Right renal pelvis (tissue), 4 donors: ENCODE data around the gene CLVS2. TPM values are rescaled to one million over a fixed set of nuclear protein-coding genes. Genes with fewer than 3 reads are reported as not detected.
A peak's percentile ranks its signal among the peaks of the same experiment; 100 is the strongest.

Experiments used
- DNase-seq, 4 donors: peaks; one replicate each; pipeline ENCODE4 v3.0.0-alpha.2; 2013; ENCODE audit warnings: low read depth in 4 of 4, low spot score in 3 of 4, missing footprints in 1 of 4
- polyA plus RNA-seq, 4 donors: library from polyadenylated mRNA; unstranded; fragments of 120-200 nt; gene quantifications; one replicate each; pipeline ENCODE4 v1.2.1, GENCODE V29; 2013; ENCODE audit not compliant: insufficient read length in 4 of 4

The CLVS2 gene
- polyA plus RNA-seq, 4 donors, result 0.14 to 0.28 (median 0.19) TPM

DNA sequence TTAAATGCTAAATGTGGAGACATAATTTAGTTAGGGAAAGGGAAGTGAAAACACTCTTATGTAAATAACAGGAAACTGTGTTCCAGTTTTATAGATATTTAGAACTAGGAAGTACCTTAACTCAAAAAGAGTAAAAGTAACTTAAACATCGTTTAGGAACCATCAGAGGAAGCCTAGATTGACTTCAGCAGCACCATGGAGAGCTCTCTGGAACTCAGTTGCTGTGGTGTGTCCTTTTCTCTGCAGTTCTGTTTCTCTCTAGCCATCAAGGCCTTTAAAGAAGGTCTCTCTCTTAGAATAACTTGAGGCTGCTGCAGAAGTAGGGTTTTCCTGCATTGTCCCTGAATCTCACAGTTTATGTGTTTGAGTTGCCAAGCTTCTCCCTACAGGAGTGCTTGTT, 26.9 kb downstream of the CLVS2 start:
- peak in 2 of 4 donors; percentile 3 to 10 for DNase-seq

DNA sequence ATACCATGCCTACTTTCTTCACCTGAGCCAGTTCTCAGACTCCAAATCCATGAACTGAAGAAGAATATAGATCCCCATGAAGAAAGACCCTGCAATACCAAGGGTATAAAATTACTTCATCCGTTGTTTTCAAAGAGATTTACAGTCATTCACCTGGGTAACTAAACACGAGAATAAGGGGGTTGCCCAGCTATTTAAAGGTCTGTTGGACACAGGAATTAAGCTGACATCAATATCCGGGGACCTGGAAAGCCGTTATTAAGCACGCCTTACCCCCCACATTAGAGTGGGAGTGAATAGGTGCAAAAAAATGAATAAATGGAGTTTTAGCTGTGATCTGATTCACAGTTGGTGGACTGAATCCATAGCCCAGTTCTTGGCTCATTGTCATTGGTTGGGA, 28.9 kb downstream of the CLVS2 start:
- peak in 1 of 4 donors; percentile 10 for DNase-seq

DNA sequence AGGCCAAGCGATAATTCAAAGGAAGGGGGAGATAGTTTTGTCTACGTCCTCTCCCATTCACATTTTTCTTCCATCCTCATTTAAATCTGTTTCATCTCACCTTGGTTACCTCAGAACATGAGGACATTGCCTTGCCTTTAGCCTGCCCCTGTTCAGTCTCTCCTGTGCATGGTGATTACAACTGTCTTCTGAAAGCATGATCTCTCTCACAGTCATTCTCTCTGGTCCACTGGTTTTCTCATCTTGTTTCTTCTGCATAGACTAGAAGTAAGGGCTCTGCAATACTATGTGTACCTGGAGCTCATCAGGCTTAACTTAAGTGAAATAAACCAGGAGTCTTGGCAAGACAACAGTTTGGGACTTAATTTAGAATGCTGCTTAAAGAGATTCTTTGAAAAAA, 31.4 kb downstream of the CLVS2 start:
- no peak for DNase-seq

DNA sequence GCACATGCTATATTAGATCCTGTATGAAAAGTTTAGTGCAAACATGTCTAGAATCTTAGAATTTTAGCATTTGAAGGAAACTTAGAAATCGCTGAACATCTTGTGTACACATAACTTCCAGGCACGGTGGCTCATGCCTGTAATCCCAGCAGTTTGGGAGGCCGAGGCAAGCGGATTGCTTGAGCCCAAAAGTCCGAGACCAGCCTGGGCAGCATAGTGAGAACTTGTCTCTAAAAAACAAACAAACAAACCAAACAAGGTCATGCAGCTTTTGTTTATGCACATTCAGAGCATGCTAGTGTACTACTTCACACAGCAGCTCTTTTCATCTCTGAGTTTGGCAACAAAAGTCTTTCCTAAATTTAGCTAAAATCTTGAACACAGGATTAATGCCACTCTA, 32.2 kb downstream of the CLVS2 start:
- DNase-seq, result no peak

DNA sequence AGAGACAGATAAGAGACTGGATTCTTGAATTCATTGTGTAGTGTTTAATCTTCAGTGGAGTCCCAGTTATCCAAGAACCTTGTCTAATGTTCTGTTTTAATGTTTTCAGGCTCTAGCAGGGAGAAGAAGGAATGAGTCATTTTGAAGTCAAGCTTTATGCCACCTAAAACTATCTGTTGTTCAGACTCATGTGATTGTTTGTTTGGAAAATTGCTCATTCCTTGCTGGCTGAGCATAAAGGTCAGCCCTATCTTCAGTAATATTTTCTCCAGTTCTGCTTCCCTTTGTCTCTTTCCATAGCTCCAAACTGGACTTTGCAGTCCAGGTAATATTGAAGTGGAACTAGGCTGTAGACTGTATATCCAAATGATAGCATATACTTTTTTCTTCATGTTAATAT, 34.2 kb downstream of the CLVS2 start:
- no peak for DNase-seq

DNA sequence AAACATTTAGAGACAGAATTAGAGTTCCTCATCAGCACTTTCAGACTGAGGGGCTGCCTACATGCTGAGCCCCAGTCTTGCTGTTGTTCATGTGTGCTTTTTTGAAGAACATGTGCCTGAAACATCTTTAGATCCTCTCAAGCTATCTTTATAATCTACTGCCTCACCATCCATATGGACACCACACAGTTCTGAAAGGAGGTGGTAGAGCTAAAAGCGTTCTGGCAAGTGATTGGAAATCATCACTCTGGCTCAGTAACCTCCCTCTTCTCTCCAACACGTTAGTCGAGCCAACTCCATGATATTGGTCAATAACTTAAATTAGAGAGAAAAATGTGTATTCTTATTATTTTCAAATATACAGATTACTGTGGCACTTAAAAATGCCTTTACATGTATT, 40.6 kb downstream of the CLVS2 start:
- no peak for DNase-seq

DNA sequence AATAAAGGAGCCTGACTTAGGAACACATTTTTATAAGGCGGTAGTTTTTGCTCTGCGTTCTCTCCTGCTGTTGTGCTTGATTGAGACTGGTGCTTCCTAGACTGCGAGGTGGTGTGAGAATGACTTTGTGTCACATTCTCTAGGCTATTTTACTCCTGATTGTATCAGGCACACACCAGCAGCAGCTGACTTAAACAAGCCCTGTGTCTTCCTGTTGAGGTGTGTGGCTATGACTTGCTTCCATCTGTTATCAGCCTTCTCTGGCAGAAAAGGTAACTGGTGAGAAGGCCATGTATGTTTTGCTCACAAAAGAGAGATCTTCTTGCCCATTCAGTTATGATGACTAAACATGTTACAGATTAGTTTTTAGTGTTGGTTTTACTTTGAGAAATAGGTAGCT, 43.4 kb downstream of the CLVS2 start:
- no peak for DNase-seq

GRCh38 chr6:123042401-123042800, 46.4 kb downstream of the CLVS2 start:
- no peak for DNase-seq

DNA sequence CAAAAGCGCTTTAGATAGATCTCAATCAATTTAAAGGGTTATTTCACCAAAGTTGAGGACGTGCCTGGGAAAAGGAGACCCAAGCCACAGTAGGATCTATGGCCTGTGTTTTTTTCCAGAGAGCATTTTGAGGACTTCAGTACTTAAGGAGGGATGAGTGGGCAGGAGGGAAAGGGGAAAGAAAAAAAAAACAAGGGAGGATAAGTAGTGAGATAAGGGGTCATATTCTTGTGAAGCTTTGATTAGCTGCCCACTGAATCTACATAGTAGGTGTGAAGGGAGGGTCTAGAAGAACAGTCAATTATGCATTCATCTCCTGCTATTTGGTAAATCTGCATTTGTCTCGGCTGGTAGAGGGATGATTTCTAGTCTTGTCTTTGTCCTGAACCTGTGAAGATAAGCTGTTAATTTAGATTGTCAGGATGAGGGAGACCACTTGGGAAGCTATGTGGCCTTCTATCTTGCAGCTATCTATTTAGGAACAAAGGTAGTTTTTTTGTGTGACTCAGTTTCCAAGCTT, 48.4 kb downstream of the CLVS2 start:
- DNase-seq, result no peak

DNA sequence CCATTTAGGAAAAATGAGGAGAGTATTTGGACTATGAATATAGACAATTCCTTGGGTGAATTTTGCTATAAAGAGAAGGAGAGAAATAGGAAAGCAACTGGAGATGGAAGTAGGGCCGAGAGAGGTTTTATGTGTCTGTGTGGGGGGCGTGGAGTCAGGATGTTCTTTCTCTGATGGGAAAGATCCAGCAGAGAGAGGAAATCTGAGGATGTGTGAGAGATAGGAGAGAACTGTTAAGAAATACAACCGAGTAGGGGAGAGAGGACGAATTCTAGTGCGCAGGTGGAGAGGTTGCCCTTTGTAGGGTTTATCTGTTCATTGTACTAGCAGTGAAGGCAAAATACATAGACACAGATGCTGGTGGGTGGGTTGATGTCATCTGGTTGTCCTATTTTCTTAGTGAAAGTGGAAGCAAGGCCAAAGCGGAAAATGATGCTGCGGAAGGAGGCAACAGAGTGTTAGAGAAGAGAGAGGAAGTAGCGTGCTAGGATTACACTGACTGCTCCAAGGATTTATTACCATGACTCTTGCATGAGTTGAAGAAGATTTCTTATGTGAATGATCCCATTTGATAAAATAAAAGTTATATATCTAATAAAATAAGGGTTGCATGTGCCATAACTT, 57.7 kb downstream of the CLVS2 start:
- DNase-seq, result no peak

DNA sequence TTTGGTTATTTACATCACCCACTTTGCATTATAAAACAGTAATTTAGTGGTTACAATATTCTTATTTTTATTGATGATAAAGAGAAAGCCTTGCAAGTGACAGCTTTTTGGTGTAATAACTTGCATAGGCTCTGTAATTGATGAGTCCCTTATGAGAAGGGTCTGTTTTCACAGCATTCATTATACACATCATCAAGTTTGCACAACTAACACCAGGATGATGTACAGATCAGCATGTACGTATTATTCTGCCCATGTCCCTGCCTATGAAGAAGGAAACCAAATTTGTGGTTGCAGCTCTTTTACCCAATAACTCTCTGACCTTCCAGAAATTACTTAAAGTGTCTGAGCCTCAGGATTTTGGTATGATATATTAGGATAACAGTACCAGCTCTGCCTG, 59.2 kb downstream of the CLVS2 start:
- no peak for DNase-seq

DNA sequence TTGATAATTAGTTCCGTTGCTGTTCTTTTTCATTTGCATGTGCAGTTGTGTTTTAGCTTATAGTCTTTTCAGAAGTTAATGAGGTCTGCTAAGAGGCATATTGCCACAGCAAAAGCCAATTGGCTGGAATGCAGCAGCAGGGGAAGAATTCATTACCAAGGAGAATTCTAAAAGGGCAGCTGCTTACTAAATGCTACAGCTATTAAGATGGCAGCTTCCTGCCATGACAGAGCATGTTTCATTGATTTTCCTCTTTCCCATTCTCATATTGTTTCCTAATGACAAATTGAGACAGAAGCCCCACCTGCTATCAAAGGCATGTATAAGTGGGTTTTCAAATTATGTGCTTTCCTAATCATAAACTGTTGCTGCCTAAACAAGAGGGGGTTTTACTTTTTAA, 66.6 kb downstream of the CLVS2 start:
- no peak for DNase-seq

DNA sequence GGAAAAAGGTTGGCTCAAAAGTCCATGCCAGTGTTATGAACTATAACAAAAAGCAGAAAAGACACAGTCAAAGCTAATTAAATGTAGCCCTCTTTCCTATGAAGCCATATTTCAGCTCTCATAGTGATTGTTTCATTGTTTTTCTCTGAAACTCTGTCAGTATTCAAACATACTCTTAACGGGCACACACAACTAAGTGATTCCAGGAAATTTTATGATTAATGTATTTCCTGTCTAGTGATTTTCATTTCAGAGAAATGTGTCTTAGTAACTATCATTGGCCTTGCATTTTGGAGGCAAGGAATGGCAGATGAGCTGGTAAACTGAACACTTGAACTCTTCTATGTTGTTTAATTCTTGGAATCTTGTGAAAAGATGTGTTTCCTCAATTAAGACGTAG, 68.0 kb downstream of the CLVS2 start:
- DNase-seq, result no peak

- DNase-seq, result no peak
Measured at GRCh38 chr6:123074616-123075015, 78.6 kb downstream of the CLVS2 start.

DNA sequence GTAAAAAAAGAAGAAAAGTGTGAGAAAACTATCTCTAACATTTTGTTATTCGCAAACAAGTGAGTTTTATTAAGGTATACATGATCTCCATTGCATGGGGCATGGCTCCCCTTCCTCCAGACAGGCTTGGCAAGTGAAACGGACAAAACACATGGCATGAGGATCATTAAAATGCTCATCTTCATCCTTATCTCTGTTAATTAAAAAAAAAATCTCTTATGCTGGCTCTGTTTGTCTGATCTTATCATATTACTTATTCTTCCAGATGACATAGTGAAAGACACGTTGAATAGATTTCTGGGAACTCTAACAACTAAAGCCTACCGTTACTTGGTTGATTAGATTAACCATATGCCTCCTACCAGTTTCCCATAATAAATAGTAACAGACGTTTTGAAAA, 89.4 kb downstream of the CLVS2 start:
- DNase-seq, result no peak

- DNase-seq, result no peak
Measured at GRCh38 chr6:123089226-123089625, 93.2 kb downstream of the CLVS2 start.

DNA sequence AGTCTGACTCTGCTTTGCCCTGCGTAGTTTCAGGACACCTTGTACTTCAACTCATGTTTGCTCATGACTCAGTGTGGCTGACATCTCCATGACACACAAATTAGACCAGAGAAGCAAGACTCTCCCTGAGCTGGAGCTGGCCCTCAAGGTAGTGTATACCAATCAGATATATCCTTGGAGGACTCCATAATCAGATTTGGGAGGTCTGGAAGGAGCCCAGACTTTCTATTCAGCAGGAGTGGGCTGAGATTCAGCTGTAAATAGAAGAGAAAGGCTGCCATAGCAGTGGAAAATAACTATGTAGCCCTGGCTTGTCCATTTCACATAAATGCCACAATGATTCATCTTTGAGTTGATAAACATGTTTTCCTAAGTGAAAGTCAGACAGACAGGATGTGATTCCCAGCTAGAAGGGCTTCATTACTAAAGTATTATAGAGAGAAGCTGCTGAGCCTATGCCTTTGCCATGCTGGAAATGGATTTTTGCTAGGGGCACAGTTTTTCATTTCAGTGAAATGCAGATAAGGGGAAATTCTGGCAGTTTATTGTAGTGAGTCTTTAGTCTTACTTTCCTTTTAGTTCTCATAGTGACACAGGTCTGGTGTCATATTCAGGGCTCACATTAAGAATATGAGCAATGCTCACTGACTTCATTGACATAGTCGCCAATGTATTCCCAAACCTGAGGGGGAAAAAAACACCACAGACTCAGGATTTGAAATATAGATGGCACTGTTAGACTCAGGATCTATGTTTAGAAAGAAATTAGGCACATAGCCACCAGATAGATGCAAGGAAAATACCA, 95.3 kb downstream of the CLVS2 start:
- no peak for DNase-seq

GRCh38 chr6:123091896-123092271, 95.8 kb downstream of the CLVS2 start:
- DNase-seq, result no peak

GRCh38 chr6:123094795-123095194, 98.8 kb downstream of the CLVS2 start:
- no peak for DNase-seq

GRCh38 chr6:123105561-123105960, 109.5 kb downstream of the CLVS2 start:
- no peak for DNase-seq

- no peak for DNase-seq
Measured at GRCh38 chr6:123116370-123116769, 120.3 kb downstream of the CLVS2 start.
